Endodermal cell (in vitro differentiated cells): ENCODE results near the gene FNDC1. TPM values are rescaled to one million over a fixed set of nuclear protein-coding genes. Genes with fewer than 3 reads are reported as not detected.

Source experiments
- DNase-seq: peaks from one replicate; pipeline ENCODE4 v3.0.0-alpha.2; 2017
- H3K27ac ChIP-seq: 2 replicates; pipeline ENCODE4 v1.5.1; 2013; ENCODE audit warnings: mild to moderate bottlenecking, low read depth, low read length, moderate library complexity
- H3K27me3 ChIP-seq: 2 replicates; pipeline ENCODE4 v1.6.1; 2013; ENCODE audit warnings: mild to moderate bottlenecking, low read length, moderate library complexity; ENCODE audit not compliant: insufficient read depth, control insufficient read depth, poor library complexity, severe bottlenecking
- H3K36me3 ChIP-seq: 2 replicates; pipeline ENCODE4 v1.7.0; 2013; ENCODE audit warnings: mild to moderate bottlenecking, low read length, moderate library complexity; ENCODE audit not compliant: control insufficient read depth, insufficient read depth
- H3K4me1 ChIP-seq: one replicate; pipeline ENCODE4 v1.7.0; 2013; ENCODE audit warnings: low read length; ENCODE audit not compliant: control insufficient read depth, insufficient read depth
- H3K4me3 ChIP-seq: 2 replicates; pipeline ENCODE4 v1.5.1; 2013; ENCODE audit warnings: mild to moderate bottlenecking, low read length, moderate library complexity
- H3K9ac ChIP-seq: 2 replicates; pipeline ENCODE4 v1.6.1; 2013; ENCODE audit warnings: mild to moderate bottlenecking, low read length, moderate library complexity; ENCODE audit not compliant: poor library complexity, severe bottlenecking; ENCODE audit errors: extremely low read depth
- H3K9me3 ChIP-seq: 2 replicates; pipeline ENCODE4 v1.6.1; 2013; ENCODE audit warnings: mild to moderate bottlenecking, low read length, moderate library complexity; ENCODE audit not compliant: control insufficient read depth
- H3K27ac Mint-ChIP-seq: 2 replicates; pipeline ENCODE4 v1.8.0; 2020; ENCODE audit warnings: mixed read lengths
- H3K27me3 Mint-ChIP-seq: 2 replicates; pipeline ENCODE4 v1.8.0; 2021; ENCODE audit warnings: mild to moderate bottlenecking, mixed read lengths; ENCODE audit not compliant: insufficient read depth
- H3K36me3 Mint-ChIP-seq: 2 replicates; pipeline ENCODE4 v1.8.0; 2020; ENCODE audit warnings: low read depth, mixed read lengths
- H3K4me1 Mint-ChIP-seq: 2 replicates; pipeline ENCODE4 v1.8.0; 2020; ENCODE audit warnings: mixed read lengths
- H3K4me3 Mint-ChIP-seq: 2 replicates; pipeline ENCODE4 v1.8.0; 2020; ENCODE audit warnings: mild to moderate bottlenecking, moderate library complexity, mixed read lengths
- H3K9me3 Mint-ChIP-seq: 2 replicates; pipeline ENCODE4 v1.8.0; 2020; ENCODE audit warnings: mild to moderate bottlenecking, mixed read lengths
- CTCF ChIP-seq: fragments of 200-600 bp; sonication (generic); conservative IDR thresholded peaks from 2 replicates; pipeline ENCODE4 v1.5.0; 2021; ENCODE audit warnings: antibody characterized with exemption, mild to moderate bottlenecking
- WGBS, 2 experiments: methylation state at CpG; one replicate each; pipeline versions ENCODE4 v1.1.5 to v1.1.7; 2013; ENCODE audit warnings: missing lambda C conversion rate in 2 of 2, mixed read lengths in 1 of 2; ENCODE audit not compliant: insufficient coverage in 1 of 2, insufficient read length in 1 of 2; 5-methylcytosine and 5-hydroxymethylcytosine counted together
- total RNA-seq, 2 donors: library from RNA; stranded (reverse); fragmentation: NEBNext Ultra II Directional in 1 of 2; extraction: Animal tissue kit (Norgen Biotek cat#: 25700) in 1 of 2; gene quantifications; 2 replicates in 1 of 2; 3 replicates in 1 of 2; pipeline ENCODE4 v1.2.1, GENCODE V29; 2021

Gene FNDC1
- total RNA-seq, 2 donors from 2014 or later = 0.55 to 0.62 TPM

GRCh38 chr6:159238920-159239558 is 69.8 kb downstream of the FNDC1 start:
- Mint-ChIP-seq H3K36me3 (no peaks in the 10 kb centered on the region), H3K4me3 (no peak overlapping the region), H3K9me3 (no peaks in the 10 kb centered on the region), H3K27ac (no peak overlapping the region), H3K4me1 (no peaks in the 10 kb centered on the region), H3K27me3 (peaks cover 29% of the 10 kb centered on the region)
- Histone ChIP-seq H3K27ac (no peak overlapping the region), H3K4me3 (no peak overlapping the region), H3K27me3 (peaks cover 29% of the 10 kb centered on the region), H3K36me3 (no peaks in the 10 kb centered on the region), H3K9ac (no peak overlapping the region), H3K4me1 (no peaks in the 10 kb centered on the region), H3K9me3 (no peaks in the 10 kb centered on the region)
- TF ChIP-seq CTCF = no peak
- no peak for DNase-seq
- whole genome bisulfite sequencing, 2 experiments = 80 to 93% methylated on average over 3 to 9 of the region's 9 CpGs

GRCh38 chr6:159249128-159249527 is 79.9 kb downstream of the FNDC1 start:
- TF ChIP-seq CTCF = no peak
- 72 to 87% methylated on average over 3 of the region's 3 CpGs for WGBS, 2 experiments
- Histone ChIP-seq H3K27me3 (no peaks in the 10 kb centered on the region), H3K27ac (no peak overlapping the region), H3K4me1 (no peaks in the 10 kb centered on the region), H3K9me3 (no peaks in the 10 kb centered on the region), H3K4me3 (no peak overlapping the region), H3K36me3 (no peaks in the 10 kb centered on the region), H3K9ac (no peak overlapping the region)
- Mint-ChIP-seq H3K36me3 (no peaks in the 10 kb centered on the region), H3K9me3 (no peaks in the 10 kb centered on the region), H3K27ac (no peak overlapping the region), H3K4me3 (no peak overlapping the region), H3K27me3 (peaks cover 2% of the 10 kb centered on the region), H3K4me1 (peaks cover 3% of the 10 kb centered on the region)
- no peak for DNase-seq

- no peak for DNase-seq
- TF ChIP-seq CTCF = no peak
- Histone ChIP-seq H3K4me1 (no peaks in the 10 kb centered on the region), H3K9ac (no peak overlapping the region), H3K27me3 (no peaks in the 10 kb centered on the region), H3K27ac (no peak overlapping the region), H3K36me3 (no peaks in the 10 kb centered on the region), H3K4me3 (no peak overlapping the region), H3K9me3 (no peaks in the 10 kb centered on the region)
- H3K36me3 Mint-ChIP-seq = no peaks in the 10 kb centered on the region
- WGBS, 2 experiments = 59 to 68% methylated on average over 6 to 8 of the region's 8 CpGs
- H3K4me1 Mint-ChIP-seq = peaks cover 3% of the 10 kb centered on the region
- H3K27me3 Mint-ChIP-seq = peaks cover 2% of the 10 kb centered on the region
- no peaks in the 10 kb centered on the region for H3K9me3 Mint-ChIP-seq
- H3K27ac Mint-ChIP-seq = no peak overlapping the region
- H3K4me3 Mint-ChIP-seq = no peak overlapping the region
Measured at GRCh38 chr6:159249752-159250151, 80.6 kb downstream of the FNDC1 start.
